Thyroid gland (tissue), 4 donors: ENCODE measurements around the gene FRAS1. TPM values are rescaled to one million over a fixed set of nuclear protein-coding genes. Genes with fewer than 3 reads are reported as not detected.
"Not testable (repeated sequence)": the region's sequence is repeated elsewhere in the genome, so short reads cannot be mapped to it uniquely, and the experiment has no call there.

Source experiments
- DNase-seq, 2 donors: peaks; one replicate each; pipeline ENCODE4 v3.0.0-alpha.2; 2019
- H3K27ac ChIP-seq, 3 donors: fragments of 200-600 bp; sonication (generic); 1 replicate in 2 of 3; 2 replicates in 1 of 3; pipeline ENCODE4 v1.5.1; 2016 to 2019; ENCODE audit warnings: mild to moderate bottlenecking in 1 of 3, moderate library complexity in 1 of 3
- H3K27me3 ChIP-seq: fragments of 200-600 bp; sonication (generic); one replicate; pipeline ENCODE4 v1.5.1; 2019
- H3K36me3 ChIP-seq, 2 donors: fragments of 200-600 bp; sonication (generic); one replicate each; pipeline ENCODE4 v1.5.1; 2016 to 2019
- H3K4me1 ChIP-seq, 2 donors: fragments of 200-600 bp; sonication (generic); one replicate each; pipeline ENCODE4 v1.5.1; 2017 to 2019
- H3K4me3 ChIP-seq, 3 donors: fragments of 200-600 bp; sonication (generic); replicated peaks in 1 of 3; 1 replicate in 2 of 3; 2 replicates in 1 of 3; pipeline ENCODE4 v1.5.1; 2016; ENCODE audit warnings: mild to moderate bottlenecking in 1 of 3
- H3K9me3 ChIP-seq: fragments of 200-600 bp; sonication (generic); one replicate; pipeline ENCODE4 v1.5.1; 2017
- CTCF ChIP-seq, 6 experiments: fragments of 200-600 bp in 3 of 6; fragments of 450-650 bp in 3 of 6; sonication (generic) in 3 of 6; IDR thresholded peaks; one replicate each; pipeline ENCODE4 v1.5.1; 2016 to 2019; ENCODE audit warnings: antibody characterized with exemption in 6 of 6, mild to moderate bottlenecking in 2 of 6, inconsistent platforms in 1 of 6, moderate library complexity in 1 of 6
- POLR2A ChIP-seq, 2 donors: fragments of 450-650 bp; IDR thresholded peaks; one replicate each; pipeline ENCODE4 v1.6.1; 2017; ENCODE audit warnings: antibody characterized with exemption in 2 of 2, mild to moderate bottlenecking in 2 of 2, moderate library complexity in 1 of 2
- WGBS, 2 donors: methylation state at CpG; one replicate each; pipeline ENCODE4 v1.1.5; 2017; 5-methylcytosine and 5-hydroxymethylcytosine counted together
- intact Hi-C: fragments of 100-400 bp; cut with DNase I; formaldehyde crosslinking; loops from one replicate; pipeline ENCODE4 v1.15.1; 2023
- total RNA-seq, 4 donors: library from RNA; depleted of rRNA; stranded (reverse); fragments of >200 nt; gene quantifications; one replicate each; pipeline ENCODE4 v1.2.3, GENCODE V29; 2016

The FRAS1 gene
- 10 to 100 TPM; 25.4 to 42.3 (median 31.7) TPM for total RNA-seq

GRCh38 chr4:78057135-78057599, at the start of gene FRAS1:
Gene FRAS1 (plus strand): TSS chr4:78057323. CDS start chr4:78058010, 687 bp downstream.
- peak; percentile 56 to 65 for DNase-seq
- intact Hi-C loops: loop anchor here (10.0 kb wide), 1 partner anchor 62 kb away; no protein-coding TSS in a partner anchor
- H3K9me3 ChIP-seq: no peaks in the 10 kb centered on the region
- H3K27ac ChIP-seq: peak within 1 kb of the TSS; percentile 86 to 96 (median 89)
- H3K27me3 ChIP-seq: no peaks in the 10 kb centered on the region
- H3K4me3 ChIP-seq: peak within 1 kb of the TSS; percentile 43 to 65 (median 58)
- TF ChIP-seq CTCF (IDR thresholded peaks at IDR 0.05): no peak
- TF ChIP-seq POLR2A (IDR thresholded peaks at IDR 0.05): peak in 1 of 2 donors; percentile 65
- 2 to 4% methylated on average over 9 to 10 of the region's 39 CpGs for WGBS, 2 donors
- peaks cover 6% of the 10 kb centered on the region in 2 donors for H3K4me1 ChIP-seq
- H3K36me3 ChIP-seq: no peaks in the 10 kb centered on the region

- 87 to 98% methylated on average over 5 of the region's 5 CpGs for WGBS, 2 donors
- H3K9me3 ChIP-seq, DNase-seq, H3K4me3 ChIP-seq, H3K36me3 ChIP-seq, H3K27ac ChIP-seq, intact Hi-C loops, H3K27me3 ChIP-seq: not testable (repeated sequence)
- peaks cover 16 to 20% of the 10 kb centered on the region in 2 donors for H3K4me1 ChIP-seq
Observed at GRCh38 chr4:78011003-78011402, 46.1 kb upstream of the FRAS1 start.

- 54 to 57% methylated on average over 10 of the region's 10 CpGs for WGBS, 2 donors
- peak in 1 of 2 donors; percentile 36 for TF ChIP-seq POLR2A (IDR thresholded peaks at IDR 0.05)
- TF ChIP-seq CTCF (IDR thresholded peaks at IDR 0.05): no peak
- DNase-seq: peak in 1 of 2 donors; percentile 5
- H3K4me3 ChIP-seq: no peak overlapping the region
- peak overlapping the region; percentile 35 to 74 (median 72) for H3K27ac ChIP-seq
- H3K36me3 ChIP-seq: no peaks in the 10 kb centered on the region
- H3K4me1 ChIP-seq: peaks cover 49 to 57% of the 10 kb centered on the region in 2 donors
- intact Hi-C loops: no loop called here
- H3K9me3 ChIP-seq: no peaks in the 10 kb centered on the region
- no peaks in the 10 kb centered on the region for H3K27me3 ChIP-seq
Observed at GRCh38 chr4:78014889-78015886, 41.9 kb upstream of the FRAS1 start.

GRCh38 chr4:78018271-78019049, 38.7 kb upstream of the FRAS1 start:
- 39 to 41% methylated on average over 3 of the region's 3 CpGs for WGBS, 2 donors
- Histone ChIP-seq H3K9me3 (no peaks in the 10 kb centered on the region), H3K27me3 (no peaks in the 10 kb centered on the region), H3K4me1 (peaks cover 62 to 71% of the 10 kb centered on the region in 2 donors), H3K4me3 (no peak overlapping the region), H3K36me3 (no peaks in the 10 kb centered on the region), H3K27ac (peak overlapping the region; percentile 85 to 97 (median 90))
- DNase-seq: peak; percentile 26 to 35
- TF ChIP-seq CTCF (IDR thresholded peaks at IDR 0.05): no peak
- TF ChIP-seq POLR2A (IDR thresholded peaks at IDR 0.05): peak in 1 of 2 donors; percentile 42
- intact Hi-C loops: no loop called here

- Histone ChIP-seq H3K36me3 (no peaks in the 10 kb centered on the region), H3K27ac (peak overlapping the region; percentile 85 to 97 (median 90)), H3K4me1 (peaks cover 57 to 61% of the 10 kb centered on the region in 2 donors), H3K27me3 (no peaks in the 10 kb centered on the region), H3K4me3 (no peak overlapping the region), H3K9me3 (no peaks in the 10 kb centered on the region)
- DNase-seq: no peak
- intact Hi-C loops: no loop called here
- TF ChIP-seq POLR2A (IDR thresholded peaks at IDR 0.05): no peak
- no peak for TF ChIP-seq CTCF (IDR thresholded peaks at IDR 0.05)
Observed at GRCh38 chr4:78019414-78019813, 37.7 kb upstream of the FRAS1 start.
